HL-60 (cell line): ENCODE results near the gene PGBD5.

Experiments
- GABPA ChIP-seq: IDR thresholded peaks from 2 replicates; pipeline ENCODE4 v1.6.1; 2012; ENCODE audit warnings: low read depth
- POLR2AphosphoS5 ChIP-seq: IDR thresholded peaks from 2 replicates; pipeline ENCODE4 v1.6.1; 2012; ENCODE audit warnings: low read depth
- SPI1 ChIP-seq: IDR thresholded peaks from 2 replicates; pipeline ENCODE4 v1.6.1; 2012; ENCODE audit warnings: low read depth, mild to moderate bottlenecking, borderline replicate concordance
- TF ChIP-seq, protein P1 (sequence below): IDR thresholded peaks from one replicate; pipeline ENCODE4 v1.5.1; 2011; ENCODE audit warnings: low read length, control low read depth, inconsistent platforms; ENCODE audit not compliant: insufficient read depth
- TF ChIP-seq, protein P2 (sequence below): IDR thresholded peaks from 2 replicates; pipeline ENCODE4 v1.6.1; 2012; ENCODE audit warnings: low read depth; ENCODE audit not compliant: insufficient replicate concordance

DNA sequence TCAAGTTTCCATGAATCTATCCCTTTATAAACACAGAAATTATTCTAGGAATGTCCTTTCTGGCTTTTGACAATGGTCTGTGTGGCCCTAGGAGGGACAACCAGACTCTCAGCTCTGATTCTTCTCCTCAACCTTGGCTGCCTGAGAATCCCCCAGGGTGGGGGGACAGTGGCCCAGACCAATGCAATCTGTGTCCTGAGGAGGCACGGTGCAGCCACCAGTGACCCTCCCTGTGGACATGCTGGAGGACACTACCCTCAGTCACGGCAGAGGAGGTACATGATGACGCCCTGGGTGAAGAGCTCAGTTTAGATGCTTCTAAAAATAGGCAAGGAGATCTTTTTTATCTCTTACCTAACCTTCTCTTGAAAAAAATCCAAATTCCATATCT lies 91.7 kb downstream of the PGBD5 start:
- no peak for TF ChIP-seq POLR2AphosphoS5
- TF ChIP-seq, protein P1, sequence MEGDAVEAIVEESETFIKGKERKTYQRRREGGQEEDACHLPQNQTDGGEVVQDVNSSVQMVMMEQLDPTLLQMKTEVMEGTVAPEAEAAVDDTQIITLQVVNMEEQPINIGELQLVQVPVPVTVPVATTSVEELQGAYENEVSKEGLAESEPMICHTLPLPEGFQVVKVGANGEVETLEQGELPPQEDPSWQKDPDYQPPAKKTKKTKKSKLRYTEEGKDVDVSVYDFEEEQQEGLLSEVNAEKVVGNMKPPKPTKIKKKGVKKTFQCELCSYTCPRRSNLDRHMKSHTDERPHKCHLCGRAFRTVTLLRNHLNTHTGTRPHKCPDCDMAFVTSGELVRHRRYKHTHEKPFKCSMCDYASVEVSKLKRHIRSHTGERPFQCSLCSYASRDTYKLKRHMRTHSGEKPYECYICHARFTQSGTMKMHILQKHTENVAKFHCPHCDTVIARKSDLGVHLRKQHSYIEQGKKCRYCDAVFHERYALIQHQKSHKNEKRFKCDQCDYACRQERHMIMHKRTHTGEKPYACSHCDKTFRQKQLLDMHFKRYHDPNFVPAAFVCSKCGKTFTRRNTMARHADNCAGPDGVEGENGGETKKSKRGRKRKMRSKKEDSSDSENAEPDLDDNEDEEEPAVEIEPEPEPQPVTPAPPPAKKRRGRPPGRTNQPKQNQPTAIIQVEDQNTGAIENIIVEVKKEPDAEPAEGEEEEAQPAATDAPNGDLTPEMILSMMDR = no peak
- TF ChIP-seq, protein P2, sequence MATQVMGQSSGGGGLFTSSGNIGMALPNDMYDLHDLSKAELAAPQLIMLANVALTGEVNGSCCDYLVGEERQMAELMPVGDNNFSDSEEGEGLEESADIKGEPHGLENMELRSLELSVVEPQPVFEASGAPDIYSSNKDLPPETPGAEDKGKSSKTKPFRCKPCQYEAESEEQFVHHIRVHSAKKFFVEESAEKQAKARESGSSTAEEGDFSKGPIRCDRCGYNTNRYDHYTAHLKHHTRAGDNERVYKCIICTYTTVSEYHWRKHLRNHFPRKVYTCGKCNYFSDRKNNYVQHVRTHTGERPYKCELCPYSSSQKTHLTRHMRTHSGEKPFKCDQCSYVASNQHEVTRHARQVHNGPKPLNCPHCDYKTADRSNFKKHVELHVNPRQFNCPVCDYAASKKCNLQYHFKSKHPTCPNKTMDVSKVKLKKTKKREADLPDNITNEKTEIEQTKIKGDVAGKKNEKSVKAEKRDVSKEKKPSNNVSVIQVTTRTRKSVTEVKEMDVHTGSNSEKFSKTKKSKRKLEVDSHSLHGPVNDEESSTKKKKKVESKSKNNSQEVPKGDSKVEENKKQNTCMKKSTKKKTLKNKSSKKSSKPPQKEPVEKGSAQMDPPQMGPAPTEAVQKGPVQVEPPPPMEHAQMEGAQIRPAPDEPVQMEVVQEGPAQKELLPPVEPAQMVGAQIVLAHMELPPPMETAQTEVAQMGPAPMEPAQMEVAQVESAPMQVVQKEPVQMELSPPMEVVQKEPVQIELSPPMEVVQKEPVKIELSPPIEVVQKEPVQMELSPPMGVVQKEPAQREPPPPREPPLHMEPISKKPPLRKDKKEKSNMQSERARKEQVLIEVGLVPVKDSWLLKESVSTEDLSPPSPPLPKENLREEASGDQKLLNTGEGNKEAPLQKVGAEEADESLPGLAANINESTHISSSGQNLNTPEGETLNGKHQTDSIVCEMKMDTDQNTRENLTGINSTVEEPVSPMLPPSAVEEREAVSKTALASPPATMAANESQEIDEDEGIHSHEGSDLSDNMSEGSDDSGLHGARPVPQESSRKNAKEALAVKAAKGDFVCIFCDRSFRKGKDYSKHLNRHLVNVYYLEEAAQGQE = no peak
- no peak for TF ChIP-seq SPI1
- TF ChIP-seq GABPA = no peak
